Activated T-helper 17 cell treated with anti-CD3 and anti-CD28 coated beads, Interleukin-2, amount 50 U/mL, for 72 hours (primary cell): Measurements from ENCODE around the gene PDK2. TPM values are rescaled to one million over a fixed set of nuclear protein-coding genes. Genes with fewer than 3 reads are reported as not detected.

Experiments used
- ATAC-seq: fragments of 150-1000 bp; cut with Tn5 transposase; replicated peaks from 2 replicates; pipeline ENCODE4 v1.10.0; 2021; ENCODE audit warnings: mild to moderate bottlenecking, moderate library complexity
- H3K27ac Mint-ChIP-seq: one replicate; pipeline ENCODE4 v1.8.0; 2022; ENCODE audit warnings: mixed read lengths
- H3K27me3 Mint-ChIP-seq: one replicate; pipeline ENCODE4 v1.8.0; 2022; ENCODE audit warnings: mixed read lengths
- H3K36me3 Mint-ChIP-seq: one replicate; pipeline ENCODE4 v1.8.0; 2022; ENCODE audit warnings: low read depth, mild to moderate bottlenecking, mixed read lengths
- H3K4me1 Mint-ChIP-seq: one replicate; pipeline ENCODE4 v1.8.0; 2022; ENCODE audit warnings: mixed read lengths
- H3K4me3 Mint-ChIP-seq: one replicate; pipeline ENCODE4 v1.8.0; 2022; ENCODE audit warnings: mild to moderate bottlenecking, mixed read lengths
- H3K9me3 Mint-ChIP-seq: one replicate; pipeline ENCODE4 v1.8.0; 2022; ENCODE audit warnings: mixed read lengths
- total RNA-seq, 2 donors: library from RNA; stranded (reverse); gene quantifications; one replicate each; pipeline ENCODE4 v1.2.3, GENCODE V29; 2022

The PDK2 gene
- total RNA-seq, 2 donors from 2014 or later, result 10.0 to 15.2 TPM

- no peaks in the 10 kb centered on the region for H3K9me3 Mint-ChIP-seq
- H3K27me3 Mint-ChIP-seq, result no peaks in the 10 kb centered on the region
- no peak for ATAC-seq
- peaks cover 18% of the 10 kb centered on the region for H3K36me3 Mint-ChIP-seq
- H3K4me3 Mint-ChIP-seq, result peak overlapping the region; percentile 96
- H3K27ac Mint-ChIP-seq, result peak overlapping the region; percentile 17
- H3K4me1 Mint-ChIP-seq, result peaks cover 20% of the 10 kb centered on the region
Measured at GRCh38 chr17:50096758-50097157, 1.6 kb downstream of the PDK2 start.

- ATAC-seq, result no peak
- Mint-ChIP-seq H3K4me3 (peak overlapping the region; percentile 96), H3K36me3 (peaks cover 18% of the 10 kb centered on the region), H3K27me3 (no peaks in the 10 kb centered on the region), H3K9me3 (no peaks in the 10 kb centered on the region), H3K27ac (peak overlapping the region; percentile 17), H3K4me1 (peaks cover 20% of the 10 kb centered on the region)
Measured at GRCh38 chr17:50097455-50097854, 2.3 kb downstream of the PDK2 start.

- Mint-ChIP-seq H3K4me3 (no peak overlapping the region), H3K27me3 (no peaks in the 10 kb centered on the region)
- ATAC-seq, result no peak
Measured at GRCh38 chr17:50097926-50098325, 2.8 kb downstream of the PDK2 start.

GRCh38 chr17:50098583-50098982 lies 3.4 kb downstream of the PDK2 start:
- Mint-ChIP-seq H3K27me3 (no peaks in the 10 kb centered on the region), H3K27ac (no peak overlapping the region), H3K4me3 (no peak overlapping the region), H3K4me1 (peaks cover 20% of the 10 kb centered on the region), H3K9me3 (no peaks in the 10 kb centered on the region), H3K36me3 (peaks cover 18% of the 10 kb centered on the region)
- ATAC-seq, result no peak

More at GRCh38 chr17:50097926-50098325, 2.8 kb downstream of the PDK2 start:
- Mint-ChIP-seq H3K4me1 (peaks cover 20% of the 10 kb centered on the region), H3K27ac (no peak overlapping the region), H3K9me3 (no peaks in the 10 kb centered on the region), H3K36me3 (peaks cover 18% of the 10 kb centered on the region)

GRCh38 chr17:50099003-50099402 lies 3.9 kb downstream of the PDK2 start:
- H3K9me3 Mint-ChIP-seq, result no peaks in the 10 kb centered on the region
- ATAC-seq, result no peak
- no peaks in the 10 kb centered on the region for H3K27me3 Mint-ChIP-seq
- H3K4me1 Mint-ChIP-seq, result peaks cover 20% of the 10 kb centered on the region
- no peak overlapping the region for H3K4me3 Mint-ChIP-seq
- no peak overlapping the region for H3K27ac Mint-ChIP-seq
- H3K36me3 Mint-ChIP-seq, result peaks cover 18% of the 10 kb centered on the region

GRCh38 chr17:50100480-50100883 lies 5.3 kb downstream of the PDK2 start:
- Mint-ChIP-seq H3K27me3 (no peaks in the 10 kb centered on the region), H3K36me3 (peaks cover 13% of the 10 kb centered on the region), H3K4me3 (no peak overlapping the region), H3K4me1 (peaks cover 20% of the 10 kb centered on the region), H3K9me3 (no peaks in the 10 kb centered on the region), H3K27ac (peak overlapping the region; percentile 83)
- ATAC-seq, result no peak

- Mint-ChIP-seq H3K4me1 (peaks cover 16% of the 10 kb centered on the region), H3K27ac (no peak overlapping the region), H3K27me3 (no peaks in the 10 kb centered on the region), H3K4me3 (no peak overlapping the region), H3K36me3 (peaks cover 14% of the 10 kb centered on the region), H3K9me3 (no peaks in the 10 kb centered on the region)
- ATAC-seq, result no peak
Measured at GRCh38 chr17:50100921-50101345, 5.8 kb downstream of the PDK2 start.

GRCh38 chr17:50101346-50102163 lies 6.4 kb downstream of the PDK2 start:
- no peaks in the 10 kb centered on the region for H3K27me3 Mint-ChIP-seq
- H3K27ac Mint-ChIP-seq, result no peak overlapping the region
- peaks cover 14% of the 10 kb centered on the region for H3K36me3 Mint-ChIP-seq
- ATAC-seq, result no peak
- peaks cover 11% of the 10 kb centered on the region for H3K4me1 Mint-ChIP-seq
- no peaks in the 10 kb centered on the region for H3K9me3 Mint-ChIP-seq
- H3K4me3 Mint-ChIP-seq, result no peak overlapping the region

GRCh38 chr17:50102164-50102991 lies 7.2 kb downstream of the PDK2 start:
- no peak overlapping the region for H3K27ac Mint-ChIP-seq
- H3K36me3 Mint-ChIP-seq, result peaks cover 14% of the 10 kb centered on the region
- no peak overlapping the region for H3K4me3 Mint-ChIP-seq
- no peaks in the 10 kb centered on the region for H3K9me3 Mint-ChIP-seq
- no peaks in the 10 kb centered on the region for H3K27me3 Mint-ChIP-seq
- H3K4me1 Mint-ChIP-seq, result peaks cover 11% of the 10 kb centered on the region
- ATAC-seq, result no peak

- peaks cover 11% of the 10 kb centered on the region for H3K4me1 Mint-ChIP-seq
- no peaks in the 10 kb centered on the region for H3K9me3 Mint-ChIP-seq
- ATAC-seq, result no peak
- no peaks in the 10 kb centered on the region for H3K27me3 Mint-ChIP-seq
- H3K36me3 Mint-ChIP-seq, result peaks cover 12% of the 10 kb centered on the region
- H3K4me3 Mint-ChIP-seq, result no peak overlapping the region
- no peak overlapping the region for H3K27ac Mint-ChIP-seq
Measured at GRCh38 chr17:50103252-50103651, 8.1 kb downstream of the PDK2 start.

GRCh38 chr17:50103941-50104340 lies 8.8 kb downstream of the PDK2 start:
- H3K4me1 Mint-ChIP-seq, result peaks cover 11% of the 10 kb centered on the region
- no peak overlapping the region for H3K4me3 Mint-ChIP-seq
- H3K27ac Mint-ChIP-seq, result no peak overlapping the region
- no peak for ATAC-seq
- H3K27me3 Mint-ChIP-seq, result no peaks in the 10 kb centered on the region
- H3K9me3 Mint-ChIP-seq, result no peaks in the 10 kb centered on the region
- H3K36me3 Mint-ChIP-seq, result peaks cover 7% of the 10 kb centered on the region

GRCh38 chr17:50105811-50106210 lies 10.7 kb downstream of the PDK2 start:
- peaks cover 7% of the 10 kb centered on the region for H3K36me3 Mint-ChIP-seq
- ATAC-seq, result no peak
- H3K27ac Mint-ChIP-seq, result no peak overlapping the region
- no peak overlapping the region for H3K4me3 Mint-ChIP-seq
- no peaks in the 10 kb centered on the region for H3K27me3 Mint-ChIP-seq
- no peaks in the 10 kb centered on the region for H3K4me1 Mint-ChIP-seq
- H3K9me3 Mint-ChIP-seq, result no peaks in the 10 kb centered on the region

GRCh38 chr17:50106393-50107131 lies 11.4 kb downstream of the PDK2 start:
- Mint-ChIP-seq H3K27me3 (no peaks in the 10 kb centered on the region), H3K36me3 (peaks cover 7% of the 10 kb centered on the region), H3K4me3 (no peak overlapping the region), H3K9me3 (no peaks in the 10 kb centered on the region), H3K4me1 (no peaks in the 10 kb centered on the region), H3K27ac (peak overlapping the region; percentile 73)
- ATAC-seq, result no peak

GRCh38 chr17:50107790-50108414 lies 12.8 kb downstream of the PDK2 start:
- ATAC-seq, result no peak
- Mint-ChIP-seq H3K9me3 (no peaks in the 10 kb centered on the region), H3K4me1 (no peaks in the 10 kb centered on the region), H3K27me3 (no peaks in the 10 kb centered on the region), H3K27ac (no peak overlapping the region), H3K36me3 (peaks cover 7% of the 10 kb centered on the region), H3K4me3 (no peak overlapping the region)
